SKM-1 (cell line): ENCODE data around the gene HNRNPH2.

Experiments used
- DNase-seq: peaks from one replicate; lab custom pipeline; 2025; ENCODE audit not compliant: unreplicated experiment; lab: John Stamatoyannopoulos, UW

HNRNPH2 gene

DNA sequence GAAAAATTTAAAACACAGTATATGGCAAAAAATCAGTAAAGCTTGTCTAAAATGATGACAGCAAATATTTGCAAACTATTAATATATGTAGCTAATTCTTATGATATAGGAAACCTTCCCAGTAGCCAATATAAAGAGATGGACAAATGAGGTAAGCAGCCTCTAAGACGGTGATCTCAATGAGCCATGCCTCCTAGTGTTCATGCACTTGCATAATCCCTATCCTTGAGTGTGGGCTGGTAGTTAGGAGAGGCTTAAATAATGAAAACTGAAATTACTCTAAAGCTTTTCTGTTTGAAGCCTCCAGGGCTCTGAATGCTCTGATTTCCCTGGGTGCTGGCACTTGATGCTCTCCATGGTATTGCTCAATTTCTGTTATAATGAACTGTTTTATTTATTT is 52.6 kb downstream of the HNRNPH2 start:
- DNase-seq: no peak

- no peak for DNase-seq
These were observed 54.9 kb downstream of the HNRNPH2 start for GRCh38 chrX:101462892-101463291.
